Epithelial cell of proximal tubule (primary cell): ENCODE data around the gene CEP164. TPM values are rescaled to one million over a fixed set of nuclear protein-coding genes. Genes with fewer than 3 reads are reported as not detected.
"Not testable (repeated sequence)": the region's sequence is repeated elsewhere in the genome, so short reads cannot be mapped to it uniquely, and the experiment has no call there.

ENCODE experiments used
- DNase-seq: peaks from one replicate; pipeline ENCODE4 v3.0.0-alpha.2; 2011; ENCODE audit warnings: low read depth
- H3K4me3 ChIP-seq: 2 replicates; pipeline ENCODE4 v1.5.1; 2011; ENCODE audit warnings: low read depth, mild to moderate bottlenecking, low read length
- CTCF ChIP-seq: conservative IDR thresholded peaks from 2 replicates; pipeline ENCODE4 v1.5.1; 2012; ENCODE audit warnings: low read depth, mild to moderate bottlenecking, low read length
- total RNA-seq: library from RNA; depleted of rRNA; stranded (reverse); fragments of >200 nt; gene quantifications from 2 replicates; pipeline ENCODE4 v1.2.3, GENCODE V29; 2015

The CEP164 gene
- total RNA-seq, 1 donor from 2014 or later: 20.2 TPM

DNA sequence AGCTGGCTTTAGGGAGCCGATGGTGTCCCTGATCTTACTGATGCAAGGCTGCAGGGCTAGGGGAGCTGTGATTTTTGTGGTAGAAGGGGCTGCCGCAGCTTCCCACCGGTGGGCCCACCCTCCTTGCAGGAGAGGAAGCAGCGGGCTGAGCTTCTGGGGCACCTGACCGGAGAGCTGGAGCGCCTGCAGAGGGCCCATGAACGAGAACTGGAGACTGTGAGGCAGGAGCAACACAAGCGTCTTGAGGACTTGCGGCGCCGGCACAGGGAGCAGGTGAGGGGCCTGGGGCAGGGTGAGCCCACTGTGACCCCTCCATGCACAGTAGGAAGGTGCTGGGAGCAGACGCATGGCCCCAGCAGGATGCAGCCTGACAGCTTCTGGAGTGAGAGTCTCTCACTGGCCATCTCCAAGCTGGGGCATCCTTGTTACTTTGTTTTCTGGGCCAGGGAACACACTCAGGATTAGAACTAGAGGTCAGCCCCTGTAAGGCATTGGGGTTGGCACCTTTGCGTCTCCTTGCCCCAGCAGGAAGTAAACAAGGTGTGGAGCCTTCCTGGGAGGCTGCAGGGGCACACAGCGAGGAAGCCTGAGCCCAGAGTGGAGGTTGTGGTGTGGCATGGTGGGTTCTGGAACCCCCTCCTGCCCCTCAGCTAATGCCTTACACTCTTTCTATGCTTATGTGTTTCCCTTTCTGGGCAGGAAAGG is 66.7 kb downstream of the CEP164 start:
- no peak overlapping the region for H3K4me3 ChIP-seq
- TF ChIP-seq CTCF: no peak
- no peak for DNase-seq

- H3K4me3 ChIP-seq: no peak overlapping the region
- DNase-seq: no peak
- no peak for TF ChIP-seq CTCF
Measured at GRCh38 chr11:117395476-117395875, 67.8 kb downstream of the CEP164 start.

- no peak for TF ChIP-seq CTCF
- DNase-seq: no peak
- no peak overlapping the region for H3K4me3 ChIP-seq
Measured at GRCh38 chr11:117396970-117397369, 69.3 kb downstream of the CEP164 start.

DNA sequence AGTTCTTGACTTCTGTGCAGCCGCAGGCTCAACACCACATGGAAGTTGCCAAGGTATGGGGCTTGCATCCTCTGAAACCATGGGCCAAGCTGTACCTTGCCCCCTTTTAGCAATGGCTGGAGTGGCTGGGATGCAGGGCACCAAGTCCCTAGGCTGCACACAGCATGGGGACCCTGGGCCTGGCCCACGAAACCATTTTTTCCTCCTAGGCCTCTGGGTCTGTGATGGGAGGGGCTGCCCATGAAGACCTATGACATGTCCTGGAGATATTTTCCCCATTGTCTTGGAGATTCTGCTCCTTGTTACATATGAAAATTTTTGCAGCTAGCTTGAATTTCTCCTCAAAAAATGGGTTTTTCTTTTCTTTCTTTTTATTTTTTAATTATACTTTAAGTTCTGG is 71.0 kb downstream of the CEP164 start:
- not testable (repeated sequence) for H3K4me3 ChIP-seq, DNase-seq

DNA sequence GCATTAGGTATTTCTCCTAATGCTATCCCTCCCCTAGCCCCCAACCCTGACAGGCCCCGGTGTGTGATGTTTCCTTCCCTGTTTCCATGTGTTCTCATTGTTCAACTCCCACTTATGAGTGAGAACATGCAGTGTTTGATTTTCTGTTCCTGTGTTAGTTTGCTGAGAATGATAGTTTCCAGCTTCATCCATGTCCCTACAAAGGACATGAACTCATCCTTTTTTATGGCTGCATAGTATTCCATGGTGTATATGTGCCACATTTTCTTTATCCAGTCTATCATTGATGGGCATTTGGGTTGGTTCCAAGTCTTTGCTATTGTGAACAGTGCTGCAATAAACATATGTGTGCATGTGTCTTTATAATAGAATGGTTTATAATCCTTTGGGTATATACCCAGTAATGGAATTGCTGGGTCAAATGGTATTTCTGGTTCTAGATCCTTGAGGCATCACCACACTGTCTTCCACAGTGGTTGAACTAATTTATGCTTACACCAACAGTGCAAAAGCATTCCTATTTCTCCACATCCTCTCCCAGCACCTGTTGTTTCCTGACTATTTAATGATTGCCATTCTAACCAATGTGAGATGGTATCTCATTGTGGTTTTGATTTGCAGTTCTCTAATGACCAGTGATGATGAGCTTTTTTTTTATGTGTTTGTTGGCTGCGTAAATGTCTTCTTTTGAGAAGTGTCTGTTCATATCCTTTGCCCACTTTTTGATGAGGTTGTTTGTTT is 71.6 kb downstream of the CEP164 start:
- H3K4me3 ChIP-seq, DNase-seq: not testable (repeated sequence)

DNA sequence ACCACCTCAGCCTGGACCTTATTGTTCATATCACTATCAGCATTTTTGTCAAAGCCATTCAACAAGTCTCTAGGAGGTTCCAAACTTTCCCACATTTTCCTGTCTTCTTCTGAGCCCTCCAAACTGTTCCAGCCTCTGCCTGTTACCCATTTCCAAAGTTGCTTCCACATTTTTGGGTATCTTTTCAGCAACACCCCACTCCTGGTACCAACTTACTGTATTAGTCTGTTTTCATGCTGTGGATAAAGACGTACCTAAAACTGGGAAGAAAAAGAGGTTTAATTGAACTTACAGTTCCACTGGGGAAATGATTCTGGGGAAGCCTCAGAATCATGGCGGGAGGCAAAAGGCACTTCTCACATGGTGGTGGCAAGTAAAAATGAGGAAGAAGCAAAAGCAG is 78.2 kb downstream of the CEP164 start:
- not testable (repeated sequence) for DNase-seq, H3K4me3 ChIP-seq

GRCh38 chr11:117407016-117407415 is 79.4 kb downstream of the CEP164 start:
- no peak for DNase-seq
- no peak overlapping the region for H3K4me3 ChIP-seq
- TF ChIP-seq CTCF: no peak

DNA sequence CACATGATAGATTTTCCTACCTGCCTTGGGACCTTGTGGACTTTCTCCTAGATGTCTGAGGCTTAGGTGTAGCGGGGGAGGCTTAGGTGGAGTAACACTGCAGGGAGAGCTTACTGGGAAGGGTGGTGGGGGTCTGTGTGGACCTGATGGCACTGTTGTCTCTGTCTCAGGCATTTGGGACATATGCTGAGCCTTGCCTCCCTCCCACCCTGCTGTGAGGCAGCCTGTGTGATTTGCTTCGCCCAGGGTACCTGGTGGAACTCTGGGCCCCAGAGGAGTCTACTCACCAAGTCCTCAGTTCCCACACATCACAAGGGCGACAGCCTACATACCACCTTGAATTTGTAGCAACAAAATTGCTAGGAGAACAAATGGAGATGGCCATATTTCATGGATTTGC is 80.7 kb downstream of the CEP164 start:
- no peak overlapping the region for H3K4me3 ChIP-seq
- DNase-seq: no peak
- no peak for TF ChIP-seq CTCF
